ENCODE results near the gene FANCM.
"Not testable (repeated sequence)": the region's sequence is repeated elsewhere in the genome, so short reads cannot be mapped to it uniquely, and the experiment has no call there.

The FANCM gene

DNA sequence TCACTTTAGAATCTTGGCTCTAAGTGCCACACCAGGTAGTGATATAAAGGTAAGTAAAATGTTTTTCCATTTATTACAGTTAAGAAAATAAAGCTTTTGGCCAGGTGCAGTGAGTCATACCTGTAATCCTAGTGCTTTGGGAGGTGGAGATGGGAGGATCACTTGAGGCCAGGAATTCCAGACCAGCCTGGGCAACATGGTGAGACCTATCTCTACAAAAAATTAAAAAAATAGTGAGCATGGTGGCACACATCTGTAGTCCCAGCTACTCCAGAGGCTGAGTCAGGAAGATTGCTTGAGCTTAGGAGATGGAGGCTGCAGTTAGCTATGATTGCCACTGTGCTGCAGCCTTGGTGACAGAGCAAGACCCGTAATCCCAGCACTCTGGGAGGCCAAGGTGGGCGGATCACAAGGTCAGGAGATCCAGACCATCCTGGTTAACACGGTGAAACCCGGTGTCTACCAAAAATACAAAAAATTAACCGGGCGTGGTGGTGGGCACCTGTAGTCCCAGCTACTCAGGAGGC is 5.0 kb downstream of the FANCM start:
- DNase-seq (ENCODE audit: low spot score), result no peak

DNA sequence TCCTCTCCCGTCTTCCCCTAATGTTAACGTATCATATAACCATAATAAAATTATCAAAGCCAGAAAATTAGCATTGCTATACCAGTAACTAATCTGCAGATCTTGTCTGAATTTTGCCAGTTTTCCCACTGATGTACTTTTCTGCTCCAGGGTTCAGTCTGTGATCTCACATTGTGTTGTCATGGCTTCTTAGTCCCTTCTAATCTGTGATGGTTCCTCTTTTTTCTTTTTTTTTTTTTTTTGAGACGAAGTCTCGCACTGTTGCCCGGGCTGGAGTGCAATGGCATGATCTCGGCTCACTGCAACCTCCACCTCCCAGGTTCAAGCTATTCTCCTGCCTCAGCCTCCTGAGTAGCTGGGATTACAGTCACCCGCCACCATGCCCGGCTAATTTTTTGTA is 6.4 kb downstream of the FANCM start:
- not testable (repeated sequence) for DNase-seq (ENCODE audit: low spot score)

DNA sequence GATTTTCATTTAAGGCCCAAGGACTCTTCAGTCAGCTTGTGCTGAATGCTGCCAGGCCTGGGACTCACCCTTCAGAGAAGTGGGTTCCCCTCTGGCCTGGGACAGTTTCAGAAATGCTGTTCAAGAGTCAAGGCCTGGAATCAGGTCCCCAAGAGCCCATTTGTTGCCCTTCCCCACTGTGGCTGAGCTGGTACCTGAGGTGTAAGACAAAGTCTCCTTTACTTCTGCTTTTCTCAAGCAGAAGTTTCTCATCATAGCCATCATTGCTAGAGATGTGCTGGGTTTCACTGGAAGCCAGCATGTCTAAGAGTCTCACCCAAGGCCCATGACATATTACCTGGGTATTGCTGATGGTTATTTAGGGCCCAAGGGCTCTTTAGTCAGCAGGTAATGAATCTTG is 8.9 kb downstream of the FANCM start:
- no peak for DNase-seq (ENCODE audit: low spot score)

DNA sequence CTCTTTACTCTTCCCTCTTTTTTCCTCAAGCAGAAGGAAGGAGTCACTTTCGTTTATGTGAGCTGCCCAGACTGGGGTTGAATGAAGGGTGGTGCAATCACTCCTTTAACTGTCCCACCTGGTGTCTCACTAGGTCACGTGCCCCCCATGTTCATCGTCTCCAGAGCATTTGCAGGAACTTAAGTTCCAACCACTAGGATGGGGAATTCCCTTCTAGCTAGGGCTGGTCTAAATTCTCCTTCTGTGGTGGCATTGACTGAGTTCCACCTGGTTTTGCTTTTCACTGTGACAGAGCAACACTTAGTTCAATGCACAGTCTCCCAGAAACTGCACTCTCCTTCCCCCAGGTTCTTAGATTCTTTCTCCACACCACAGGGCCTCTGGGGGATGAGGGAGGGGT is 9.5 kb downstream of the FANCM start:
- no peak for DNase-seq (ENCODE audit: low spot score)

DNA sequence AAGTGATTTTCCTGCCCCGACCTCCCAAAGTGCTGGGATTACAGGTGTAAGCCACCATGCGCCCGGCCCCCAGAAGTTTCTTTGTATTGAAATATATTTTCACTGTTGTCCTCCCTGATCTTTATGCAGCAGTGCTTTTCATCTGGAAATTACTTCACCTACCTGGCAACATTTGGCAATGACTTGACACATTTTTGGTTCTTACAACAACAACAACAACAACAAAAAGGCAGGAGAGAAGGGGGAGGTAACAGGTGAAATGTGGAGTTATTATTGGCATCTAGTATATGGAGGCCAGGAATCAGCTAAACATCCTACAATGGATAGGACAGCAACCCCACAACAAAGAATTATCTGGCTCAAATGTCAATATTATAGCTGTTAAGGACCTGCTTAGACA is 13.9 kb downstream of the FANCM start:
- DNase-seq (ENCODE audit: low spot score), result no peak

DNA sequence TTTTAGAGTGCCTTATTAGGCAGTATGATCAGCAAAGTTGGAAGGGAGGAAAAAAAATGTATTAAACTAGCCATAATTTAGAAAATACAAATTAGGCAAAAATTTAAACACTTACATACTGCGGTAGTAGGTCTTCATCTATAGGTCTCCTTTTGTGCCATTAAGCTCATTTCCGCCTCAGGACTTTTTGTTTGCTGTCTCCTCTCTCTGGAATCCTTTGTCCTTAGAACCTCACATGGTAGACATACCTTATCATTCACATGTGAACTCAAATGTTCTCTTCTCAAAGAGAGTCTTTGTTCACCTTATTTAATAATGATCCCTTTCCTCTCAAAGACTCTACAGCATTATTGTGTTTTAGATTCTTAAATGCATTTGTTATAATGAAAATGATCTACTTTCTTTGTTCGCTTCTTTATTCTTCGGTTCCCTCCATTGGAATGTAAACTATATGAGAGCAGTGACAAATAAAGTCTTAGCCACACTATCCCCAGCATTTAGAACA is 14.7 kb downstream of the FANCM start:
- DNase-seq (ENCODE audit: low spot score), result no peak

DNA sequence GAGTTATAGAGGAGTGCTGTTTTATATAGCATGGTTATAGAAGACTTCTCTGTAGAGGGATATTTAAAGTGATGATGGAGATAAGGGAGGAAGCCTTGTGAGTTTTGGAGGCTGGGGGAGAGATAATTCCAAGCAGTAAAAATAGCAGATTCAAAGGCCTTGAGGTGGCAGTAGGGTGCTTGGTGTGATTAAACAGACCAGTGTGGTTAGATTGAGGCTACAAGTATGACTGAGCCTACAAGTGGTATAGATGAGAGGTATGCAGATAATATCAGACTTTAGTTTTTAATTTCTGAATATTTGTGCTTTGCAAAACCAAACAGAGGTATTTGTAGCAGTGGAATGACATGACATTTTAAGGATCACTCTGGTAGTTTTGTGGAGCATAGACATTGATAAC is 20.3 kb downstream of the FANCM start:
- DNase-seq (ENCODE audit: low spot score), result peak; percentile 55

DNA sequence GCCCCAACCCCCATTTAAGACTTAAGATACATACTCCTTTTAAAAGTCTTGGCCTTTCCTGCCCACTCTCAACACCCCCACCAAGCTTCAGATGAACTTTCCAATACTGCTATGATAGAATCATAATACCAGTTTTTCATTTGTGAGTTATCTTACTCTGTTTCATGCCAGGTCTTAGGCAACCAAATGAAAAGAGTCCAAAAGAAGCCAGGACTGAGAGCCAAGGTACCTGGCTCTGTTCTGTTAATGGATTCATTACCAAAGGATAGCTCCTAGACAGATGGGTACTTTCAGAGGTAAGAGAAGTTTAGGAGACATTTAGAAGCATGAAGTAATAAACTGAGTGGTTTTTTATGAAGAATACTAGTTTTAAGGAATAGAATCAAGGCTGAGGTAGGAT is 34.2 kb downstream of the FANCM start:
- DNase-seq (ENCODE audit: low spot score), result no peak

DNA sequence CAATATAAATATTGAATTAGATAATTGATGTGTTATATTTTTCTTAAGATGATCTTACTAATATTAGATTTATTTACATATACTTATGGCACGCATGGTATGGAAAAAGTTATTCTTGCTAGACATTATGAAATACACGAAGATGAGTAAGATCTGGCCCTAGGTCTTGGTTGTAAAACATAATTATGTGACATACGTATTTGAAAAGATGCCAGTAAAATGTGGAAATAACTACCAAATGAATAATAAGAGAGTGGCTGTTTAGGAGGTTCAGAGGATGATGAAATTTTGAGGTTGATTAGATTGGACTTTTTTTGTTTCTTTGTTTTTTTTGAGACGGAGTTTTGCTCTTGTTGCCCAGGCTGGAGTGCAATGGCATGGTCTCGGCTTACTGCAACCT is 41.3 kb downstream of the FANCM start:
- DNase-seq (ENCODE audit: low spot score), result no peak

DNA sequence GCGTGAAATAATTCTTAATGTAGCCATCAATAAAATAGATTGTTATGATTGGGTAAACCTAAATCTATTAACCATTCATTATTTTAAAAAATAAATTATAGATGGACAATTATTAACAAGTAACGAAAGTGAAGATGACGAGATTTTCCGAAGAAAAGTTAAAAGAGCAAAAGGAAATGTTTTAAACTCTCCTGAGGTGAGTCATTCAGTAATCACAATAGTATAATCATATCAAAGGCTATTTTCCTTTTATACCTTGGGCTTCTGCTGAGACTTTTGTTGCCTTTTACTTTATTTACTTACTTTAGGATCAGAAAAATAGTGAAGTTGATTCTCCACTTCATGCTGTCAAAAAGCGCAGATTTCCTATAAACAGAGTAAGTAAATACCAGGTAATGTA is 45.6 kb downstream of the FANCM start:
- DNase-seq (ENCODE audit: low spot score), result no peak

DNA sequence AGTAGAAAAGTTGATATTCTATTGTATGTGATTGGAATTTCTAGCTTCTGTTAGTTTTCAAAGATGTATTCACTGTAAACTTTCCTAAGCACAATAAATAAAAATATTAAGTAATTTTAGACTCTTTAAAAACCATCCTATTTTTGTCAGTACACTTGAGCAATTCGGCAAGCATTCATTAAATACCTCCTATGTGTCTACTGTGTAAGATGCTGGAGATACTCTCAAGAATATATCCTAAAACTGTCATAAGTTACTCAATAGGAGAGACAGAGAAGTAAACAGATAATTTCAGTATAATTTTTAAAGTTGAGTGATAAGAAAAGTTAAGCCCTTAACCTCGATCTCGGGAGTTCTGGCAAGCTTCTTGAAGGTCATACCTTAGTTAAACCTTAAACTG is 46.1 kb downstream of the FANCM start:
- DNase-seq (ENCODE audit: low spot score), result no peak

DNA sequence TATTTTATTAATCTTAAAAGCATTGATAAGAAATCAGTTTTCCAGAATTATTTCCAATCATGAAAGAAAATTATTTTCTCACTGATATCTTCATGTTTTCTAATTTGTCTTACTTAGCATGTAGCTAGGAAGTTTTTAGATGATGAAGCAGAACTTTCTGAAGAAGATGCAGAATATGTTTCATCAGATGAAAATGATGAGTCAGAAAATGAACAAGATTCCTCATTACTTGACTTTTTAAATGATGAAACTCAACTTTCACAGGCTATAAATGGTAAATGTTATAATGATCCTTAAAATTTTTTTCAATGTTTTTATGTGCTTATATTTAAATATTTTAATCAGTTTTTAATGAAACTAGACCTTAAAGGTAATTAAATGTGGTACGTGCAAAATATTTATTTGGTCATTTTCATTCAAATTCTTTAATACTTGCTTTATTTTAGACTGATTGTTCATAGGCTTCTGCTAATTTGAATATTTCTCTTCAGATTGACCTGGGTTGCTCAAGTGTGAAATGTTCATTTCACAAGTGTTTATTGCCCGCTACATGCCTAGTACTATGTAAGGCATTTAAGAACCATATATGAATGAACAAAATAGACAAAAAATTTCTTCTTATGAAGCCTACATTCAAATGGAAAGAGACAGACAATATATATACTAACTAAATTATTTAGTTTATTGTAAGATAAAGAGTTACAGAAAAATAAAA is 49.5 kb downstream of the FANCM start:
- no peak for DNase-seq (ENCODE audit: low spot score)

DNA sequence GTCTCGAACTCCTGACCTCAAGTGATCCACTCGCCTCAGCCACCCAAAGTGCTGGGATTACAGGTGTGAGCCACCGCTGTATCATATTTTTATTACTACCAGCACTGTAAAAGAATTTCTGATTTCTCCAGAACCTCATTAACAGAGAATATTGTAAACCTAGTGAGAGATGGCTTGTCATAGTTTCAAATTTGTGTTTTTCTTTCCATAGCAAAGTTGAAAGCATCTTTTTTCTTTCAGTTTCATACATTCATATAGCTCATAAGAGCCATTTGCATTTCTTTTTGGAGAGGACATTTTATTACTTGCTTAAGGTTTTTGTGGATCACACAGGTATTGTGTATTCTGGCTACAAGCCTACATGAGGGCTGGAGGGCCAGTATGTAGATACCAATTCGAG is 59.2 kb downstream of the FANCM start:
- no peak for DNase-seq (ENCODE audit: low spot score)

DNA sequence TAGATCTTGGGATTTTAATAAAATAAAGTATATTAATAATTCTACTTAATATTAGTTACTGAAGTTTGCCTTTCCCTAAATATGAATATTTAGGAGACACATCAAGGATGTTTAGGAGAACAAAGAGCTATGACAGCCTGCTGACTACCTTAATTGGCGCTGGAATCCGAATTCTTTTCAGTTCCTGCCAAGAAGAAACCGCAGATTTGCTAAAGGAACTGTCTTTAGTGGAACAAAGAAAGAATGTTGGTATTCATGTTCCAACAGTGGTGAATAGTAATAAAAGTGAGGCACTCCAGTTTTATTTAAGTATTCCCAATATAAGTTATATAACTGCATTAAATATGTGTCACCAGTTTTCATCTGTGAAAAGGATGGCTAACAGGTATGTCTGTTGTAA is 62.8 kb downstream of the FANCM start:
- no peak for DNase-seq (ENCODE audit: low spot score)

DNA sequence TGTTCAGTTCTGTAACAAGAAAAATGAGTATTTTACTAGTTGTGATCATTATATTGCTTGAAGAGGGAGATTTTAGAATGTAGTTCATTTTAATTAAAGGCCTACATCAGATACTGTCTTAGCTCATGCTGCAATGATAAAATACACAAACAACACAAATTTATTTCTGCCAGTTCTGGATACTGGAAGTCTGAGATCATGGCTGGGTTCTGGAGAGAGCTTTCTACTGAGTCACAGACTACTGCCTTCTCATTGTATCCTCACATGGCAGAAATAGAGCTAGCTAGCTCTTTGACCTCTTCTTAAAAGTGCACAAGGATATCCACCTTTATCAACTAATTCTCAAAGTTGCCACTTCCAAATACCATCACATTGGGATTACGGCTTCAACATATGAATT is 63.5 kb downstream of the FANCM start:
- DNase-seq (ENCODE audit: low spot score), result no peak

DNA sequence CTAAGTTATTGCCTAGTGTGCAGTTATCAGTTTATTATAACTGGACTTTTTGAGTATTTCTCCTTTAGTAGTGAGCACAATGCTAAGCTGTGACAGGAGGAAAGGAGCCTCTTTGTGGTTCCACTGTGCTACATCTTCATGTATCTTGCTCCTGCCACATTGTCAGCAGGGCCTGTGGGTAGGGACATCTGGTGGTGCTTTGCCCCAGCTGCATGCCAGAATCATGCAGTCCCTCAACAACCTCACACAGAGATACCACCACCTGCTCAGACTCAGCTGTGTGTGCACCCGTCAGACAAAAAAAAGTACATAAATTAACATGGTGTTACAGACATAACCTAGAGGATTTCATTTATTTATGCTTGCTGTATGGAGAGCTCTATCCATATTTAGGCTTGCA is 66.2 kb downstream of the FANCM start:
- peak; percentile 19 for DNase-seq (ENCODE audit: low spot score)

DNA sequence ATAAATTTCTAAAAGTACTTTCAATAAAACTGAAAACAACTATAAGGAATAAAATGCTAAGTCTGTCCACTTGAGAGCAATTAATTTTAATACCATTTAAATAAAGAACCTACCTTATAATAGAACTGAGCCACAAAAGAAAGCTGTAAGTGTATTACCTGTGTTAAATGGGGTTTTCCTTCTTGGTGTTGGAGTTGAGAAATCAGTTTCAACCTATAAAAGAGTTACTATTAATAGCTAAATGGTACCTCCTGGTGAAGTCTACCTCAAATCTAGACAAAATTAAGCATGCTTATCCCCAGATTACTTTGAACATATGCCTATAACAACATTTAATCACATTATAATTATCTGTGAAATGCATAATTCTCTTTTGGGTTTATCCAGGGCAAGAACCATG is 68.5 kb downstream of the FANCM start:
- DNase-seq (ENCODE audit: low spot score), result no peak

DNA sequence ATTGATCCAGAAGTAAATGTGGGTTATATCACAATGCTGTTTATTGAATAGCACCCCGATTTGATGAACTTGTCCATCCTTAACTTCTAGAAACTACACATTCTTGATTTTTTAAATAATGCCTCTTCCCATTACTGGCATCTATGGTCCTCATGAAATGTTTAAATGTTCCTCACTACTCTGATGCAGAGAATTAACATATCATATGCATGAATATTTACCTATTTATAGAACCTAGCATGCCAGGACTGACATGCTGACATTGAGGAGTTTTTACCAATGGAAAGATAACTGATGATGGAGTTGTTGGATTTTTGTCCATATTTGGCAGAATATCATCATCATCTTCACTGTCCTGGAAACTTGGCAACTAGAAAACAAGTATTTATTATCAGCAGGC is 74.4 kb downstream of the FANCM start:
- DNase-seq (ENCODE audit: low spot score), result no peak

DNA sequence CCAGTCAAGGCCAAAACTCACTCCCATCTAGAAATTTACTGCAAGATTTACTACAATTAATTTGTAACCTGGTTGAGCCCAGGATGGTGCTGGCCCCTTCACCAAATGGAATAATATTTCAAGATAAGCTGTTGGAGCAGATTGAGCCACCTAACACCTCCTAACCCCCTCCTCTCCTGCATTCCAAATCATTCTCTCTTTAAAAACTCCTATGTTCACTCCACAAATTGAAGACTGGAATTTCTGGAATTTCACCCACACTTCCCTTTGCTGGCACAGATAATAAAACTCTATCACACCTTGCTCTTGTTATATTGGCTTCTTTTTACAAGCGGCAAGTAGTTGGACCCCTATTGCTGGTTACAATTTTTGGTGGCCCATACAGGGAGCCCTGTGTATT is 75.6 kb downstream of the FANCM start:
- no peak for DNase-seq (ENCODE audit: low spot score)

DNA sequence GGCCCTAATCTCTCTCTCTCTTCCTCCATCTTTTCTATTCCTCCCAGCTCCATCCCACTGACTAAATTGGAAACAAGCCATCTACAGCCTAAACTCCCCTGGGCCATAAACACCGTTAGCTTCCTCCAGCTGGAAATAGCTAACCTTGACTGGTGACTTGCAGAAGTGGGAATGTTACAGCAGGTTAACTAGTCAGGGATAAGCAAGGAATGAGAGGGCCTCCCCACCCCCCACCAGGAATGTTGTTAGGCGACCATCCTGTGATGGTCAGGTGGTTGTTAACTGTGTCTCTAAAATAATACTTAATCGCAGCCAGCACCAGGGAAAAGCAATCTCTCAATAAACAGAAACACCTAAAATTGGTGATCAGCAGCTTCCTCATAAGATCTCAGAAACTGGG is 76.5 kb downstream of the FANCM start:
- DNase-seq (ENCODE audit: low spot score), result no peak

DNA sequence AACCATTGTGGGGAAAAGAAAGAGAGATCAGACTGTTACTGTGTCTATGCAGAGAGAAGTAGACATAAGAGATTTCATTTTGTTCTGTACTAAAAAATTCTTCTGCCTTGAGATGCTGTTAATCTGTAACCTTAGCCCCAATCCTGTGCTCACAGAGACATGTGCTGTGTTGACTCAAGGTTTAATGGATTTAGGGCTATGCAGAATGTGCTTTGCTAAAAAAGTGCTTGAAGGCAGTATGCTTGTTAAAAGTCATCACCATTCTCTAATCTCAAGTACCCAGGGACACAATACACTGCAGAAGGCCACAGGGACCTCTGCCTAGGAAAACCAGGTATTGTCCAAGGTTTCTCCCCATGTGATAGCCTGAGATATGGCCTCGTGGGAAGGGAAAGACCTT is 78.0 kb downstream of the FANCM start:
- DNase-seq (ENCODE audit: low spot score), result not testable (repeated sequence)

DNA sequence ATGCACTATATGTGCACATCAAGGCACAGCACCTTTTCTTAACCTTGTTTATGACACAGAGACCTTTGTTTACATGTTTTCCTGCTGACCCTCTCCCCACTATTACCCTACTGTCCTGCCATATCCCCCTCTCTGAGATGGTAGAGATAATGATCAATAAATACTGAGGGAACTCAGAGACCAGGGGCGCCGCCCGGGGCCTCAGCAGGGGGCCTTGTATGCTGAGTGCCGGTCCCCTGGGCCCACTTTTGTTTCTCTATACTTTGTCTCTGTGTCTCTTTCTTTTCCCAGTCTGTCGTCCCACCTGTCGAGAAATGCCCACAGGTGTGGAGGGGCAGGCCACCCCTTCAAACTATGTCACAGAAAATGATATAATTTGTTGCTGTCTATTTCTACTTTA is 78.6 kb downstream of the FANCM start:
- DNase-seq (ENCODE audit: low spot score), result not testable (repeated sequence)

DNA sequence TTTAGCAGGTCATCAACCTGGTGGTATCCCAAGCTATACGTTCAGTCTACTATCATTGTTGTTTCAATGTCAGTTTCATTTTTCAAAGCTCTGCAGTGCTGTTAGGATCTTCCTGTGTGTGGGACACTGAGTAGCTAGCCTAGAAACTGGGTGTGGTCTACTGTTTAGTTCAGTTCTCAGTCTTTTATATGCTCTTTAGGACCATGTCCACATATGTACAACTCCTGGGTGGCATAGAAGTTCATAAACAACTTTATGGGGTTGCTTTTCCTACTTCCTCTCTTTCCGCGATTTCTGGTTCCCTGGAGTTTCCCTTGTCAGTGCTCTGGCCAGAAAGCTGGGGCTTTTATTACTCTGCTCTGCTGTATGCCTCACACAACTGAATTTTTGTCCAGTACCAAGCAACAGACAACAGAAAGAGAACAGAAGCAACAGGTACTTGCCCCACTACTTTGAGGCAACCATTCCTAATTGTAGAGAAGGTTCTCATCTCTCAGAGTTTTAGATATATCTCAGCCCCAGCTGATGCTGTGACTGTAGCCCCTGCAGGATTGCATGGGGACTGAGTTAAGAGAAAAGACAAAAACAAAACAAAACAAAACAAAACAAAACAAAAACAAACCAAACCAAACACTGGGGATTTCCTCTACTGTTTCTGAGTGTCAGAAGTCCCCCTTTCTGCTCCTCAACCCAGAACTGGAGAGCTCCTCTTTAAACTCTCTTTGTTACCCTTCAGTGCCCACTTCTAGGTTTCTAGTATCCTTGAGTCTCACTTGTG is 86.9 kb downstream of the FANCM start:
- DNase-seq (ENCODE audit: low spot score), result no peak
